ENCODE results near the gene EGR2. TPM values are rescaled to one million over a fixed set of nuclear protein-coding genes. Genes with fewer than 3 reads are reported as not detected.
A peak's percentile ranks its signal among the peaks of the same experiment; 100 is the strongest.

Gene EGR2
- total and polyA plus RNA-seq, 10 of the 15 experiments (the other 5 are each of a cell fraction or from before 2014, with no cell fraction given): 8.3 to 56.5 (median 16.2) TPM

GRCh38 chr10:62772186-62772974 is 43.8 kb downstream of the EGR2 start (continued):
- TF ChIP-seq ZNF687 (IDR thresholded peaks at IDR 0.05) (peak; percentile 68), SMAD5 (IDR thresholded peaks at IDR 0.05; ENCODE audit: low read depth) (no peak), ZNF207 (IDR thresholded peaks at IDR 0.05; ENCODE audit: borderline replicate concordance) (no peak), SMC3 (IDR thresholded peaks at IDR 0.05; ENCODE audit: borderline replicate concordance, low read length) (peak; percentile 6; the same call in 1 of the 2 replicates), EZH2 (IDR thresholded peaks at IDR 0.05; ENCODE audit: borderline replicate concordance, control insufficient read depth, low read depth, low read length) (no peak), PAX8 (IDR thresholded peaks at IDR 0.05) (no peak), PML (IDR thresholded peaks at IDR 0.05; ENCODE audit: low read length) (no peak), MXI1 (IDR thresholded peaks at IDR 0.05; ENCODE audit: low read depth, low read length) (no peak), NFYB (IDR thresholded peaks at IDR 0.05; ENCODE audit: insufficient read depth, low read depth, low read length) (no peak), BRCA1 (IDR thresholded peaks at IDR 0.05; ENCODE audit: low read depth, low read length) (no peak), REST (IDR thresholded peaks at IDR 0.05; ENCODE audit: low read depth, low read length) (no peak), HSF1 (IDR thresholded peaks at IDR 0.05; ENCODE audit: low read depth, low read length) (no peak), E2F4 (IDR thresholded peaks at IDR 0.05; ENCODE audit: low read depth, low read length) (no peak), SP1 (IDR thresholded peaks at IDR 0.05; ENCODE audit: low read depth, low read length) (no peak), CBFB (IDR thresholded peaks at IDR 0.05; ENCODE audit: low read depth) (no peak), FOS (IDR thresholded peaks at IDR 0.05; ENCODE audit: borderline replicate concordance, extremely low read depth, insufficient read length) (no peak), DPF2 (IDR thresholded peaks at IDR 0.05) (no peak), IKZF1 (conservative IDR thresholded peaks at IDR 0.05) (peak; percentile 64), STAT1 (conservative IDR thresholded peaks at IDR 0.05) (no peak), EED (IDR thresholded peaks at IDR 0.05; ENCODE audit: low read depth) (peak; percentile 57), RUNX3 (IDR thresholded peaks at IDR 0.05; ENCODE audit: low read length) (peak; percentile 45; the same call in 1 of the 2 replicates)

All from GM12878 (cell line).